Colonic mucosa (tissue), 4 donors: ENCODE data around the gene RFTN1. TPM values are rescaled to one million over a fixed set of nuclear protein-coding genes. Genes with fewer than 3 reads are reported as not detected.
"Not testable (repeated sequence)": the region's sequence is repeated elsewhere in the genome, so short reads cannot be mapped to it uniquely, and the experiment has no call there.

ENCODE experiments used
- DNase-seq: peaks from one replicate; pipeline ENCODE4 v3.0.0-alpha.2; 2020
- H3K27ac ChIP-seq: fragments of 200-600 bp; one replicate; pipeline ENCODE4 v1.8.0; 2021
- H3K27me3 ChIP-seq: fragments of 200-600 bp; one replicate; pipeline ENCODE4 v1.8.0; 2021
- H3K36me3 ChIP-seq: fragments of 200-600 bp; one replicate; pipeline ENCODE4 v1.8.0; 2021
- H3K4me1 ChIP-seq: fragments of 200-600 bp; one replicate; pipeline ENCODE4 v1.8.0; 2021; ENCODE audit warnings: mild to moderate bottlenecking
- H3K4me3 ChIP-seq: fragments of 200-600 bp; one replicate; pipeline ENCODE4 v1.8.0; 2021
- H3K9ac ChIP-seq, 2 donors: one replicate each; pipeline ENCODE4 v1.7.0; 2013; ENCODE audit warnings: control low read depth in 2 of 2, low read depth in 2 of 2, low read length in 2 of 2
- H3K9me3 ChIP-seq: fragments of 200-600 bp; one replicate; pipeline ENCODE4 v1.8.0; 2021
- CTCF ChIP-seq: fragments of 200-600 bp; IDR thresholded peaks from one replicate; pipeline ENCODE4 v1.8.0; 2022; ENCODE audit warnings: antibody characterized with exemption, mild to moderate bottlenecking
- intact Hi-C: fragments of 100-400 bp; cut with DNase I; formaldehyde crosslinking; loops from one replicate; pipeline ENCODE4 v1.14.1; 2022
- total RNA-seq, 2 donors: library from RNA; stranded (reverse); fragmentation: NEBNext Ultra II Directional in 1 of 2; extraction: Animal tissue kit (Norgen Biotek cat#: 25700) in 1 of 2; gene quantifications; one replicate each; pipeline ENCODE4 v1.2.1, GENCODE V29; 2021
- donor health status: healthy.
- donor health status: DM: no; HTN: no; CAD: no.
- donor health status: DM: no; HTN: no; CAD: no.

Gene RFTN1
- total RNA-seq, 2 donors from 2014 or later, result 4.0 to 10.2 TPM

GRCh38 chr3:16494814-16495431 is 18.6 kb downstream of the RFTN1 start:
- Histone ChIP-seq H3K27me3 (no peaks in the 10 kb centered on the region), H3K9ac (no peak overlapping the region), H3K4me3 (no peak overlapping the region), H3K4me1 (no peaks in the 10 kb centered on the region), H3K27ac (no peak overlapping the region), H3K36me3 (no peaks in the 10 kb centered on the region), H3K9me3 (no peaks in the 10 kb centered on the region)
- TF ChIP-seq CTCF, result no peak
- intact Hi-C loops, result no loop called here
- DNase-seq, result no peak

GRCh38 chr3:16494094-16494493 is 19.4 kb downstream of the RFTN1 start:
- Histone ChIP-seq H3K4me1 (no peaks in the 10 kb centered on the region), H3K9ac (no peak overlapping the region), H3K27me3 (no peaks in the 10 kb centered on the region), H3K27ac (no peak overlapping the region), H3K36me3 (no peaks in the 10 kb centered on the region), H3K4me3 (no peak overlapping the region), H3K9me3 (no peaks in the 10 kb centered on the region)
- no peak for TF ChIP-seq CTCF
- intact Hi-C loops, result no loop called here
- DNase-seq, result no peak

- Histone ChIP-seq H3K4me1 (no peaks in the 10 kb centered on the region), H3K36me3 (no peaks in the 10 kb centered on the region), H3K27me3 (no peaks in the 10 kb centered on the region), H3K9ac (no peak overlapping the region), H3K9me3 (no peaks in the 10 kb centered on the region), H3K27ac (no peak overlapping the region), H3K4me3 (no peak overlapping the region)
- no peak for DNase-seq
- TF ChIP-seq CTCF, result no peak
- intact Hi-C loops, result no loop called here
These were observed 23.4 kb downstream of the RFTN1 start for GRCh38 chr3:16490062-16490619.

DNA sequence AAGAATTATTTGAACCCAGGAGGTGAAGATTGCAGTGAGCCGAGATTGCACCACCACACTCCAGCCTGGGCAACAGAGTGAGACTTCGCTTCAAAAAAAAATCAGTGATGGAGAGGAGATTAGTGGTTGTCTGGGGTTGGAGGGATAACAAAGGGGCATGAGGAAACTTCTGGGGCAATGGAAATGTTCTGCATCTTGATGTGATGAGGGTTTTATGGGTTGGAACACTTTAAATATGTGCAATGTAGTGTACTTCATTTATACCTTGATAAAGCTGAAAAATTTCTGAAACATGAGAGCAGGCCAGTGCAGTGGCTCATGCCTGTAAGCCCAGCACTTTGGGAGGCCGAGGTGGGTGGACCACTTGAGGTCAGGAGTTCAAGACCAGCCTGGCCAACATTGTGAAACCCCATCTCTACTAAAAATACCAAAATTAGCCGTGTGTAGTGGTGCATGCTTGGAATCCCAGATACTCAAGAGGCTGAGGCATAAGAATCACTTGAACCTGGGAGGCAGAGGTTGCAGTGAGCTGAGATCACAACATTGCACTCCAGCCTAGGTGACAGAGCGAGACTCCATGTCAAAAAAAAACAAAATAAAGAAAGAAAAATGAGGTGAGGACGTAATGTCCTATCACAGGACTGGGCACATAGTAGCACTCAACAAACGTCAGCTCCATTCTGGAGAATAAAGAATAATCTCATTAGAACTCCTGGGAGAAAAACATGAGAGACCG is 24.0 kb downstream of the RFTN1 start:
- H3K27ac ChIP-seq, H3K36me3 ChIP-seq, H3K9me3 ChIP-seq, H3K4me1 ChIP-seq, H3K9ac ChIP-seq, H3K4me3 ChIP-seq, intact Hi-C loops, DNase-seq, H3K27me3 ChIP-seq: not testable (repeated sequence)

- Histone ChIP-seq H3K27me3 (no peaks in the 10 kb centered on the region), H3K4me3 (no peak overlapping the region), H3K36me3 (no peaks in the 10 kb centered on the region), H3K27ac (no peak overlapping the region), H3K9me3 (no peaks in the 10 kb centered on the region), H3K4me1 (no peaks in the 10 kb centered on the region), H3K9ac (no peak overlapping the region)
- intact Hi-C loops, result no loop called here
- no peak for TF ChIP-seq CTCF
- no peak for DNase-seq
These were observed 24.9 kb downstream of the RFTN1 start for GRCh38 chr3:16488637-16489036.
